22Rv1 (cell line): ENCODE results near the gene DNAAF3.

Experiments
- ZFX ChIP-seq: fragments of 450-650 bp; IDR thresholded peaks from 2 replicates; pipeline ENCODE4 v1.6.1; 2017; ENCODE audit warnings: antibody characterized with exemption, borderline replicate concordance
- TF ChIP-seq, protein P1 (sequence below): fragments of 450-650 bp; IDR thresholded peaks from 2 replicates; pipeline ENCODE4 v1.5.1; 2017; ENCODE audit warnings: mild to moderate bottlenecking

DNA sequence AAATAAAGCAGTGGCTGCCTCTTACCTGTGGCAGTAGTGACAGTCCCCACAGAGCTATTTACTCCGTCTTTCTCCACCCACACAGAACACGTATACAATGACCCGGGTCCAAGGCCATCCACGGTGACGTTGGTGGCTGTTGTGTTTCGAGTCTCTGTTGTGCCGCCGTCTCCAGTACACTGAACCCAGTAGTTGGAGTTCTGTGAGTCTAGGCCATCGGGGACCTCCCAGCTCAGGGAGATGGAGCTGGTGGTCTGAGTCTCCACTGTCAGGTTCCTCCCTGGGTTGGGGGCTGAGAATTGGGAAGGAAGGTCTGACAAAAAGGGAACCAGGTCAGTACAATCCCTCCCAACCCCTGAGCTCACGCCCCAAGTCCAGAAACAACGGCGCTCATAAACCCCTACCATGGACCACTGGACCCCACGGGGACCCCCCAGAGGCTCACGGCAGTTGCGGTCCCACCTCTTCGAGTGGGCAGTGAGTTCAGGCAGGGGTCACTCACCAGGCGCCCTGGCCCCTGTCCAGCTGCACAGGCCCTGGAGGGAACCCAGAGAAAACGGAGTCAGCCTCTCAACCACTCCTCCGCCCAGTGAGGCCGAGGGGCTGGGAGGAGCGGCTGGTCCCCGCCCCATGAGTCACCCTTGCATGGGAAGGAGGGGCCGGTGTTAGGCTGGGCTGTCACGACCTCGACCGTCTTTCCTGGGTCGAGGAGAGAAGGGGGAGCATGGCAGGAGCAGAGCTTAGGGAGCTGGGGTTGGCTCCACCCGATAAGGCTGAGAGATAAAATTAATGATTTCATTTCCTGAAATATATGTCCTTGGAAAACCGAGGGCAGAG, 40.5 kb upstream of the DNAAF3 start:
- TF ChIP-seq, protein P1, sequence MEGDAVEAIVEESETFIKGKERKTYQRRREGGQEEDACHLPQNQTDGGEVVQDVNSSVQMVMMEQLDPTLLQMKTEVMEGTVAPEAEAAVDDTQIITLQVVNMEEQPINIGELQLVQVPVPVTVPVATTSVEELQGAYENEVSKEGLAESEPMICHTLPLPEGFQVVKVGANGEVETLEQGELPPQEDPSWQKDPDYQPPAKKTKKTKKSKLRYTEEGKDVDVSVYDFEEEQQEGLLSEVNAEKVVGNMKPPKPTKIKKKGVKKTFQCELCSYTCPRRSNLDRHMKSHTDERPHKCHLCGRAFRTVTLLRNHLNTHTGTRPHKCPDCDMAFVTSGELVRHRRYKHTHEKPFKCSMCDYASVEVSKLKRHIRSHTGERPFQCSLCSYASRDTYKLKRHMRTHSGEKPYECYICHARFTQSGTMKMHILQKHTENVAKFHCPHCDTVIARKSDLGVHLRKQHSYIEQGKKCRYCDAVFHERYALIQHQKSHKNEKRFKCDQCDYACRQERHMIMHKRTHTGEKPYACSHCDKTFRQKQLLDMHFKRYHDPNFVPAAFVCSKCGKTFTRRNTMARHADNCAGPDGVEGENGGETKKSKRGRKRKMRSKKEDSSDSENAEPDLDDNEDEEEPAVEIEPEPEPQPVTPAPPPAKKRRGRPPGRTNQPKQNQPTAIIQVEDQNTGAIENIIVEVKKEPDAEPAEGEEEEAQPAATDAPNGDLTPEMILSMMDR = no peak
- no peak for TF ChIP-seq ZFX
